HepG2 (cell line): ENCODE measurements around the gene CLIC4. TPM values are rescaled to one million over a fixed set of nuclear protein-coding genes. Genes with fewer than 3 reads are reported as not detected.

ENCODE experiments used
- CCAR2 ChIP-seq: fragments of 200-400 bp; formaldehyde crosslinking; optimal IDR thresholded peaks from 2 replicates; pipeline ENCODE3; 2018; ENCODE audit warnings: low read depth, mild to moderate bottlenecking, low read length, moderate library complexity
- CEBPB ChIP-seq: IDR thresholded peaks from 2 replicates; pipeline ENCODE4 v1.6.1; 2011; ENCODE audit warnings: low read depth, low read length, improper control_type of control experiment, borderline replicate concordance
- FOXO1 ChIP-seq: sonication (generic); formaldehyde crosslinking; IDR thresholded peaks from 2 replicates; pipeline ENCODE4 v1.4.0; 2020; ENCODE audit warnings: missing genetic modification reagents
- HOXA9 ChIP-seq: sonication (generic); formaldehyde crosslinking; IDR thresholded peaks from 2 replicates; pipeline ENCODE4 v1.8.1; 2022; ENCODE audit warnings: missing genetic modification reagents, mild to moderate bottlenecking, moderate library complexity, borderline replicate concordance
- IRX3 ChIP-seq: sonication (generic); formaldehyde crosslinking; IDR thresholded peaks from 2 replicates; pipeline ENCODE4 v1.8.1; 2023; ENCODE audit warnings: mild to moderate bottlenecking, low read depth, missing genetic modification reagents, borderline replicate concordance
- NR2F2 ChIP-seq: IDR thresholded peaks from 2 replicates; pipeline ENCODE4 v1.6.1; 2012; ENCODE audit warnings: low read depth, inconsistent platforms, borderline replicate concordance
- RFX3 ChIP-seq: IDR thresholded peaks from 2 replicates; pipeline ENCODE4 v1.6.1; 2016; ENCODE audit warnings: missing biosample characterization, missing genetic modification reagents
- ZNF124 ChIP-seq: sonication (generic); formaldehyde crosslinking; IDR thresholded peaks from 2 replicates; pipeline ENCODE4 v1.4.0; 2020; ENCODE audit warnings: missing genetic modification reagents
- ZNF235 ChIP-seq: sonication (generic); formaldehyde crosslinking; IDR thresholded peaks from 2 replicates; pipeline ENCODE4 v1.8.1; 2023; ENCODE audit warnings: mild to moderate bottlenecking, missing genetic modification reagents, borderline replicate concordance
- ZNF333 ChIP-seq: sonication (generic); formaldehyde crosslinking; IDR thresholded peaks from 2 replicates; pipeline ENCODE4 v1.4.0; 2020; ENCODE audit warnings: mild to moderate bottlenecking, missing genetic modification reagents, borderline replicate concordance
- ZNF564 ChIP-seq: sonication (generic); formaldehyde crosslinking; IDR thresholded peaks from 2 replicates; pipeline ENCODE4 v1.8.1; 2023; ENCODE audit warnings: mild to moderate bottlenecking, missing genetic modification reagents
- ZNF737 ChIP-seq: sonication (generic); formaldehyde crosslinking; IDR thresholded peaks from 2 replicates; pipeline ENCODE4 v1.5.0; 2020; ENCODE audit warnings: missing genetic modification reagents, mild to moderate bottlenecking, borderline replicate concordance
- polyA plus RNA-seq, 8 experiments: library from polyadenylated mRNA; depleted of rRNA in 3 of 8; stranded (reverse) in 7 of 8; unstranded in 1 of 8; fragments of >200 nt; fragmentation: Illumina TruSeq in 4 of 8; extraction: Trizol in 4 of 8; gene quantifications; 2 replicates each; pipeline versions ENCODE4 v1.2.1 to v1.2.3, GENCODE V29; 2011 to 2016; ENCODE audit warnings: low read depth in 4 of 8, missing spikeins in 1 of 8, mixed read lengths in 1 of 8; ENCODE audit not compliant: insufficient read depth in 1 of 8
- total RNA-seq, 5 experiments: library from RNA; depleted of rRNA; stranded (reverse); fragments of >200 nt; fragmentation: Illumina TruSeq; extraction: Trizol; gene quantifications; 2 replicates each; pipeline ENCODE4 v1.2.3, GENCODE V29; 2016; ENCODE audit warnings: low read depth in 1 of 5
- TF ChIP-seq, protein P1 (sequence below): sonication (generic); formaldehyde crosslinking; IDR thresholded peaks from 2 replicates; pipeline ENCODE4 v1.4.0; 2020; ENCODE audit warnings: missing genetic modification reagents; ENCODE audit errors: not compliant biosample characterization
- TF ChIP-seq, protein P2 (sequence below): IDR thresholded peaks from 2 replicates; pipeline ENCODE4 v1.6.1; 2012; ENCODE audit warnings: low read depth, low read length, improper control_type of control experiment
- TF ChIP-seq, protein P3 (sequence below): IDR thresholded peaks from 2 replicates; pipeline ENCODE4 v1.6.1; 2016; ENCODE audit warnings: low read depth, missing genetic modification reagents, missing compliant biosample characterization
- TF ChIP-seq, protein P4 (sequence below): sonication (generic); formaldehyde crosslinking; IDR thresholded peaks from 2 replicates; pipeline ENCODE4 v1.4.0; 2020; ENCODE audit warnings: missing genetic modification reagents
- TF ChIP-seq, protein P5 (sequence below): sonication (generic); formaldehyde crosslinking; IDR thresholded peaks from 2 replicates; pipeline ENCODE4 v1.8.1; 2023; ENCODE audit warnings: mild to moderate bottlenecking, missing genetic modification reagents

Gene CLIC4
- total and polyA plus RNA-seq, 2 of the 13 experiments (the other 11 are each of a cell fraction or from before 2014, with no cell fraction given), result 23.3 to 77.4 TPM

DNA sequence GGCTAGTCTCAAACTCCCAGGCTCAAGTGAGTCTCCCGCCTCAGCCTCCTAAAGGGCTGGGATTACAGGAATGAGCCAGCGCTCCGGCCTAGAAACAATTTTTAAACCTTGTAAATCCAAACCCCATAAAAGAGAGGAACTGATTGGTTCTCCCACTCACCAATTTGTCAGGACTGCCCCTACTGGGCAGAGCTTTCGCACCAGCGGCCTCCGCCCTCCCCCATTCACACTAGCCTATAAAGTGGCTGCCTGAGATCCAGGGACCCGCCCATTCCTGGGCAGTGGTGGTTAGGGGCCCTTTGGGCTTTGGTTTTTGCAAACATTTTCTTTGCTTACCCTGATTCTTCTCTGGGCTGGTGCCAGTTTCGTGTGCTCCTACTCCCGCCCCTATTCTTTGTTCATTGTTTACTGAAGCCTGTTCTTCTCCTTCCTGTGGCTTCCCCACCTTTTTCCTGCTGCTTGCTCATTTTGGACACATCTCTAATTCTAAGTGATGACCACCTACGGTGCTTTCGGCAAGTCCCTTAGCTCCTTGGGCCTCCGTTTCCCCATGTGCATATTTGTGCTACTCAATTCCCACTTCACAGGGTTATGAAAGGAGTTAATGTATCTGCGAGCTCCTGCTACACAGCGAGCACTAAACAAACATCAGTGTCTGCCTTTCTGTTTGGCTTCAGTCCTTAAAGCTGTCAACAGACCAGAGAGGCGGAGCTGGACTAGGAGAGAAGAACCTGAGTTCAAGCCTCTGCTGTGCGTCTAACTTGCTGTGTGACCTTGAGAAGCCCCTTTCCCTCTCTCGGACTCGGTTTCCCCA lies 39.8 kb upstream of the CLIC4 start (continued):
- TF ChIP-seq, protein P1, sequence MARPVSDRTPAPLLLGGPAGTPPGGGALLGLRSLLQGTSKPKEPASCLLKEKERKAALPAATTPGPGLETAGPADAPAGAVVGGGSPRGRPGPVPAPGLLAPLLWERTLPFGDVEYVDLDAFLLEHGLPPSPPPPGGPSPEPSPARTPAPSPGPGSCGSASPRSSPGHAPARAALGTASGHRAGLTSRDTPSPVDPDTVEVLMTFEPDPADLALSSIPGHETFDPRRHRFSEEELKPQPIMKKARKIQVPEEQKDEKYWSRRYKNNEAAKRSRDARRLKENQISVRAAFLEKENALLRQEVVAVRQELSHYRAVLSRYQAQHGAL (CRISPR knock-in tag), result no peak
- TF ChIP-seq HOXA9 (CRISPR knock-in tag) (no peak), ZNF235 (CRISPR knock-in tag) (0 out of 2 replicates have a peak, but pooled peaks have one; percentile 43), ZNF564 (peak; percentile 64; the same call in 1 of the 2 replicates), CEBPB (no peak), ZNF737 (CRISPR knock-in tag) (no peak), FOXO1 (CRISPR knock-in tag) (0 out of 2 replicates have a peak, but pooled peaks have one; percentile 35), ZNF333 (no peak), ZNF124 (CRISPR knock-in tag) (no peak), NR2F2 (0 out of 2 replicates have a peak, but pooled peaks have one; percentile 33), CCAR2 (no peak), IRX3 (CRISPR knock-in tag) (no peak), RFX3 (no peak)
- TF ChIP-seq, protein P2, sequence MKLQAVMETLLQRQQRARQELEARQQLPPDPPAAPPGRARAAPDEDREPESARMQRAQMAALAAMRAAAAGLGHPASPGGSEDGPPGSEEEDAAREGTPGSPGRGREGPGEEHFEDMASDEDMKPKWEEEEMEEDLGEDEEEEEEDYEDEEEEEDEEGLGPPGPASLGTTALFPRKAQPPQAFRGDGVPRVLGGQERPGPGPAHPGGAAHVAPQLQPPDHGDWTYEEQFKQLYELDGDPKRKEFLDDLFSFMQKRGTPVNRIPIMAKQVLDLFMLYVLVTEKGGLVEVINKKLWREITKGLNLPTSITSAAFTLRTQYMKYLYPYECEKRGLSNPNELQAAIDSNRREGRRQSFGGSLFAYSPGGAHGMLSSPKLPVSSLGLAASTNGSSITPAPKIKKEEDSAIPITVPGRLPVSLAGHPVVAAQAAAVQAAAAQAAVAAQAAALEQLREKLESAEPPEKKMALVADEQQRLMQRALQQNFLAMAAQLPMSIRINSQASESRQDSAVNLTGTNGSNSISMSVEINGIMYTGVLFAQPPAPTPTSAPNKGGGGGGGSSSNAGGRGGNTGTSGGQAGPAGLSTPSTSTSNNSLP, result no peak
- TF ChIP-seq, protein P3, sequence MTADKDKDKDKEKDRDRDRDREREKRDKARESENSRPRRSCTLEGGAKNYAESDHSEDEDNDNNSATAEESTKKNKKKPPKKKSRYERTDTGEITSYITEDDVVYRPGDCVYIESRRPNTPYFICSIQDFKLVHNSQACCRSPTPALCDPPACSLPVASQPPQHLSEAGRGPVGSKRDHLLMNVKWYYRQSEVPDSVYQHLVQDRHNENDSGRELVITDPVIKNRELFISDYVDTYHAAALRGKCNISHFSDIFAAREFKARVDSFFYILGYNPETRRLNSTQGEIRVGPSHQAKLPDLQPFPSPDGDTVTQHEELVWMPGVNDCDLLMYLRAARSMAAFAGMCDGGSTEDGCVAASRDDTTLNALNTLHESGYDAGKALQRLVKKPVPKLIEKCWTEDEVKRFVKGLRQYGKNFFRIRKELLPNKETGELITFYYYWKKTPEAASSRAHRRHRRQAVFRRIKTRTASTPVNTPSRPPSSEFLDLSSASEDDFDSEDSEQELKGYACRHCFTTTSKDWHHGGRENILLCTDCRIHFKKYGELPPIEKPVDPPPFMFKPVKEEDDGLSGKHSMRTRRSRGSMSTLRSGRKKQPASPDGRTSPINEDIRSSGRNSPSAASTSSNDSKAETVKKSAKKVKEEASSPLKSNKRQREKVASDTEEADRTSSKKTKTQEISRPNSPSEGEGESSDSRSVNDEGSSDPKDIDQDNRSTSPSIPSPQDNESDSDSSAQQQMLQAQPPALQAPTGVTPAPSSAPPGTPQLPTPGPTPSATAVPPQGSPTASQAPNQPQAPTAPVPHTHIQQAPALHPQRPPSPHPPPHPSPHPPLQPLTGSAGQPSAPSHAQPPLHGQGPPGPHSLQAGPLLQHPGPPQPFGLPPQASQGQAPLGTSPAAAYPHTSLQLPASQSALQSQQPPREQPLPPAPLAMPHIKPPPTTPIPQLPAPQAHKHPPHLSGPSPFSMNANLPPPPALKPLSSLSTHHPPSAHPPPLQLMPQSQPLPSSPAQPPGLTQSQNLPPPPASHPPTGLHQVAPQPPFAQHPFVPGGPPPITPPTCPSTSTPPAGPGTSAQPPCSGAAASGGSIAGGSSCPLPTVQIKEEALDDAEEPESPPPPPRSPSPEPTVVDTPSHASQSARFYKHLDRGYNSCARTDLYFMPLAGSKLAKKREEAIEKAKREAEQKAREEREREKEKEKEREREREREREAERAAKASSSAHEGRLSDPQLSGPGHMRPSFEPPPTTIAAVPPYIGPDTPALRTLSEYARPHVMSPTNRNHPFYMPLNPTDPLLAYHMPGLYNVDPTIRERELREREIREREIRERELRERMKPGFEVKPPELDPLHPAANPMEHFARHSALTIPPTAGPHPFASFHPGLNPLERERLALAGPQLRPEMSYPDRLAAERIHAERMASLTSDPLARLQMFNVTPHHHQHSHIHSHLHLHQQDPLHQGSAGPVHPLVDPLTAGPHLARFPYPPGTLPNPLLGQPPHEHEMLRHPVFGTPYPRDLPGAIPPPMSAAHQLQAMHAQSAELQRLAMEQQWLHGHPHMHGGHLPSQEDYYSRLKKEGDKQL (CRISPR knock-in tag), result no peak; the same call in 1 of the 2 replicates
- TF ChIP-seq, protein P4, sequence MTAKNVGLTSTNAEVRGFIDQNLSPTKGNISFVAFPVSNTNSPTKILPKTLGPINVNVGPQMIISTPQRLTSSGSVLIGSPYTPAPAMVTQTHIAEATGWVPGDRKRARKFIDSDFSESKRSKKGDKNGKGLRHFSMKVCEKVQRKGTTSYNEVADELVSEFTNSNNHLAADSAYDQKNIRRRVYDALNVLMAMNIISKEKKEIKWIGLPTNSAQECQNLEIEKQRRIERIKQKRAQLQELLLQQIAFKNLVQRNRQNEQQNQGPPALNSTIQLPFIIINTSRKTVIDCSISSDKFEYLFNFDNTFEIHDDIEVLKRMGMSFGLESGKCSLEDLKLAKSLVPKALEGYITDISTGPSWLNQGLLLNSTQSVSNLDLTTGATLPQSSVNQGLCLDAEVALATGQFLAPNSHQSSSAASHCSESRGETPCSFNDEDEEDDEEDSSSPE (CRISPR knock-in tag), result peak; percentile 38; the same call in 1 of the 2 replicates
- TF ChIP-seq, protein P5, sequence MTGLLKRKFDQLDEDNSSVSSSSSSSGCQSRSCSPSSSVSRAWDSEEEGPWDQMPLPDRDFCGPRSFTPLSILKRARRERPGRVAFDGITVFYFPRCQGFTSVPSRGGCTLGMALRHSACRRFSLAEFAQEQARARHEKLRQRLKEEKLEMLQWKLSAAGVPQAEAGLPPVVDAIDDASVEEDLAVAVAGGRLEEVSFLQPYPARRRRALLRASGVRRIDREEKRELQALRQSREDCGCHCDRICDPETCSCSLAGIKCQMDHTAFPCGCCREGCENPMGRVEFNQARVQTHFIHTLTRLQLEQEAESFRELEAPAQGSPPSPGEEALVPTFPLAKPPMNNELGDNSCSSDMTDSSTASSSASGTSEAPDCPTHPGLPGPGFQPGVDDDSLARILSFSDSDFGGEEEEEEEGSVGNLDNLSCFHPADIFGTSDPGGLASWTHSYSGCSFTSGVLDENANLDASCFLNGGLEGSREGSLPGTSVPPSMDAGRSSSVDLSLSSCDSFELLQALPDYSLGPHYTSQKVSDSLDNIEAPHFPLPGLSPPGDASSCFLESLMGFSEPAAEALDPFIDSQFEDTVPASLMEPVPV (CRISPR knock-in tag), result no peak
